ENCODE measurements around the gene PRKX.

DNA sequence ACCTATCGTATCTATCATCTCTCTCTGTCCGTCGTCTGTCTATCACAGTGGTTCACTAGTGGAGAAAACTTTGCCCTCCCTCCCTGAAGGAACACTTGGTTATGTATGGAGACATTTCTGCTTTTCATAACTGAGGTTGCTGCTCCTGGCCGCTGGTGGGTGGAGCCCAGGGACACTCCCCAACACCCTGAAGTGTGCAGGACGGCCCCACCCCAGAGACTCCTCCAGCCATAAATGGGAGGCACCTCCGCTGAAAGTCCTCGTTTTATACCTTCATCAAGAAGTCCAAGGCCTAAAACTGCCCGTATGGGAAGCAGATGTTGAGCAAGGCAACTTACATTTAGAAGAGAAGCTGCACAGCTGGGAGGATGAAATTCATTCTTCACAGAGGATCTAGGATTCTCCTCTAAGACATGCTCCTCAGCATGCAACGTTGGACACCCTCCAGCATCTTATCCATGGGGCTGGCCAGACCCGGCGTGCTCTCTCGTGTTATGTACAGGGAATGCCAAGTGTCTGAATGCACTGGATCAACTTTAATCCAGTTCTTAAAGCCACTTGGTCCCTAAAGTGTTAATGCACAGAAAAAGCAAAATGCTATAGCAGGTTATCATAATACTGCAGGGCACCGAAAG is 43.5 kb downstream of the PRKX start:
- TF ChIP-seq, protein P1, sequence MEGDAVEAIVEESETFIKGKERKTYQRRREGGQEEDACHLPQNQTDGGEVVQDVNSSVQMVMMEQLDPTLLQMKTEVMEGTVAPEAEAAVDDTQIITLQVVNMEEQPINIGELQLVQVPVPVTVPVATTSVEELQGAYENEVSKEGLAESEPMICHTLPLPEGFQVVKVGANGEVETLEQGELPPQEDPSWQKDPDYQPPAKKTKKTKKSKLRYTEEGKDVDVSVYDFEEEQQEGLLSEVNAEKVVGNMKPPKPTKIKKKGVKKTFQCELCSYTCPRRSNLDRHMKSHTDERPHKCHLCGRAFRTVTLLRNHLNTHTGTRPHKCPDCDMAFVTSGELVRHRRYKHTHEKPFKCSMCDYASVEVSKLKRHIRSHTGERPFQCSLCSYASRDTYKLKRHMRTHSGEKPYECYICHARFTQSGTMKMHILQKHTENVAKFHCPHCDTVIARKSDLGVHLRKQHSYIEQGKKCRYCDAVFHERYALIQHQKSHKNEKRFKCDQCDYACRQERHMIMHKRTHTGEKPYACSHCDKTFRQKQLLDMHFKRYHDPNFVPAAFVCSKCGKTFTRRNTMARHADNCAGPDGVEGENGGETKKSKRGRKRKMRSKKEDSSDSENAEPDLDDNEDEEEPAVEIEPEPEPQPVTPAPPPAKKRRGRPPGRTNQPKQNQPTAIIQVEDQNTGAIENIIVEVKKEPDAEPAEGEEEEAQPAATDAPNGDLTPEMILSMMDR (IDR thresholded peaks at IDR 0.05): no peak
- no peak for TF ChIP-seq POLR2A (IDR thresholded peaks at IDR 0.05)

All from right lobe of liver (tissue), 4 donors.